ENCODE measurements around the gene CAMK1D. TPM values are rescaled to one million over a fixed set of nuclear protein-coding genes. Genes with fewer than 3 reads are reported as not detected.
A peak's percentile ranks its signal among the peaks of the same experiment; 100 is the strongest.
"Not testable (repeated sequence)": the region's sequence is repeated elsewhere in the genome, so short reads cannot be mapped to it uniquely, and the experiment has no call there.

The CAMK1D gene
- 3.1 TPM for total RNA-seq (ENCODE audit: insufficient read depth, low replicate concordance)

- DNase-seq (ENCODE audit: low spot score): peak; percentile 72
These were observed at the start of gene CAMK1D for GRCh38 chr10:12348870-12349628. Gene CAMK1D (plus strand): TSS chr10:12349547.

- not testable (repeated sequence) for DNase-seq (ENCODE audit: low spot score)
These were observed 48.3 kb upstream of the CAMK1D start for GRCh38 chr10:12301036-12301435.

- DNase-seq (ENCODE audit: low spot score): no peak
These were observed 41.3 kb upstream of the CAMK1D start for GRCh38 chr10:12308057-12308456.

- DNase-seq (ENCODE audit: low spot score): no peak
These were observed 40.5 kb upstream of the CAMK1D start for GRCh38 chr10:12308736-12309375.

- DNase-seq (ENCODE audit: low spot score): not testable (repeated sequence)
These were observed 39.6 kb upstream of the CAMK1D start for GRCh38 chr10:12309783-12310182.

GRCh38 chr10:12314836-12315235, 34.5 kb upstream of the CAMK1D start:
- no peak for DNase-seq (ENCODE audit: low spot score)

- no peak for DNase-seq (ENCODE audit: low spot score)
These were observed 30.3 kb upstream of the CAMK1D start for GRCh38 chr10:12319076-12319475.

- DNase-seq (ENCODE audit: low spot score): no peak
These were observed 28.5 kb upstream of the CAMK1D start for GRCh38 chr10:12320892-12321291.

GRCh38 chr10:12321641-12322040, 27.7 kb upstream of the CAMK1D start:
- no peak for DNase-seq (ENCODE audit: low spot score)

GRCh38 chr10:12322583-12323131, 26.7 kb upstream of the CAMK1D start:
- no peak for DNase-seq (ENCODE audit: low spot score)

GRCh38 chr10:12324530-12324929, 24.8 kb upstream of the CAMK1D start:
- DNase-seq (ENCODE audit: low spot score): no peak

GRCh38 chr10:12327074-12327473, 22.3 kb upstream of the CAMK1D start:
- no peak for DNase-seq (ENCODE audit: low spot score)

- no peak for DNase-seq (ENCODE audit: low spot score)
These were observed 21.9 kb upstream of the CAMK1D start for GRCh38 chr10:12327476-12327875.

GRCh38 chr10:12328312-12328711, 21.0 kb upstream of the CAMK1D start:
- not testable (repeated sequence) for DNase-seq (ENCODE audit: low spot score)

GRCh38 chr10:12332572-12333379, 16.6 kb upstream of the CAMK1D start:
- DNase-seq (ENCODE audit: low spot score): no peak

GRCh38 chr10:12333380-12334185, 15.8 kb upstream of the CAMK1D start:
- DNase-seq (ENCODE audit: low spot score): peak; percentile 86

GRCh38 chr10:12334186-12334530, 15.2 kb upstream of the CAMK1D start:
- no peak for DNase-seq (ENCODE audit: low spot score)

- not testable (repeated sequence) for DNase-seq (ENCODE audit: low spot score)
These were observed 14.2 kb upstream of the CAMK1D start for GRCh38 chr10:12335169-12335568.

- no peak for DNase-seq (ENCODE audit: low spot score)
These were observed 11.6 kb upstream of the CAMK1D start for GRCh38 chr10:12337453-12338372.

GRCh38 chr10:12338981-12339380, 10.4 kb upstream of the CAMK1D start:
- peak; percentile 42 for DNase-seq (ENCODE audit: low spot score)
